ENCODE measurements around the gene FAM221A.

DNA sequence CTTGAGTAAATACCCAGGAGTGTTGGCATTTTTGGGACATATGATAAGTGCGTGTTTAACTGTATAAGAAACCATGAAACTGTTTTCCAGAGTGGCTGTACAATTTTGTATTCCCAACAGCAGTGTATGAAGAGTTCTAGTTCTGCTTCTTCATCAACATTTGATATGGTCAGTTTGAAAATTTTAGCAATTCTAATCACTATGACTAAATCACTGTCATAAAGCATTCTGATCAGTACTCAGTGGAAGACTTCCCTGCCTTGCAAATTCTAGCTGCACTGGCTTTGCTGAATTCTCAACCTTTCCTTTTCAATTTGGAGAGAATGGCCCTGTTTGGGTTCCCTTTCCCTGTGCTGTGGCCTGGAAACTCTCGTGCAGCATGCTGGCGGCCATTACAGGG, 18.6 kb upstream of the FAM221A start:
- TF ChIP-seq SNAI2 (CRISPR knock-in tag; IDR thresholded peaks at IDR 0.05) (no peak), TOX (CRISPR knock-in tag; IDR thresholded peaks at IDR 0.05; ENCODE audit: borderline replicate concordance) (no peak), ISL1 (CRISPR knock-in tag; IDR thresholded peaks at IDR 0.05) (no peak), BACH2 (CRISPR knock-in tag; IDR thresholded peaks at IDR 0.05; ENCODE audit: borderline replicate concordance) (no peak), ZNF8 (CRISPR knock-in tag; IDR thresholded peaks at IDR 0.05) (no peak), PPARA (CRISPR knock-in tag; IDR thresholded peaks at IDR 0.05; ENCODE audit: borderline replicate concordance) (no peak), ZFP30 (CRISPR knock-in tag; IDR thresholded peaks at IDR 0.05) (no peak), ZFP3 (CRISPR knock-in tag; IDR thresholded peaks at IDR 0.05) (no peak), ARNTL (CRISPR knock-in tag; IDR thresholded peaks at IDR 0.05; ENCODE audit: borderline replicate concordance, low read depth) (no peak), ESRRG (CRISPR knock-in tag; IDR thresholded peaks at IDR 0.05) (no peak)
- TF ChIP-seq, protein P1, sequence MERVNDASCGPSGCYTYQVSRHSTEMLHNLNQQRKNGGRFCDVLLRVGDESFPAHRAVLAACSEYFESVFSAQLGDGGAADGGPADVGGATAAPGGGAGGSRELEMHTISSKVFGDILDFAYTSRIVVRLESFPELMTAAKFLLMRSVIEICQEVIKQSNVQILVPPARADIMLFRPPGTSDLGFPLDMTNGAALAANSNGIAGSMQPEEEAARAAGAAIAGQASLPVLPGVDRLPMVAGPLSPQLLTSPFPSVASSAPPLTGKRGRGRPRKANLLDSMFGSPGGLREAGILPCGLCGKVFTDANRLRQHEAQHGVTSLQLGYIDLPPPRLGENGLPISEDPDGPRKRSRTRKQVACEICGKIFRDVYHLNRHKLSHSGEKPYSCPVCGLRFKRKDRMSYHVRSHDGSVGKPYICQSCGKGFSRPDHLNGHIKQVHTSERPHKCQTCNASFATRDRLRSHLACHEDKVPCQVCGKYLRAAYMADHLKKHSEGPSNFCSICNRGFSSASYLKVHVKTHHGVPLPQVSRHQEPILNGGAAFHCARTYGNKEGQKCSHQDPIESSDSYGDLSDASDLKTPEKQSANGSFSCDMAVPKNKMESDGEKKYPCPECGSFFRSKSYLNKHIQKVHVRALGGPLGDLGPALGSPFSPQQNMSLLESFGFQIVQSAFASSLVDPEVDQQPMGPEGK (CRISPR knock-in tag; IDR thresholded peaks at IDR 0.05; ENCODE audit: borderline replicate concordance), result no peak
- TF ChIP-seq, protein P2, sequence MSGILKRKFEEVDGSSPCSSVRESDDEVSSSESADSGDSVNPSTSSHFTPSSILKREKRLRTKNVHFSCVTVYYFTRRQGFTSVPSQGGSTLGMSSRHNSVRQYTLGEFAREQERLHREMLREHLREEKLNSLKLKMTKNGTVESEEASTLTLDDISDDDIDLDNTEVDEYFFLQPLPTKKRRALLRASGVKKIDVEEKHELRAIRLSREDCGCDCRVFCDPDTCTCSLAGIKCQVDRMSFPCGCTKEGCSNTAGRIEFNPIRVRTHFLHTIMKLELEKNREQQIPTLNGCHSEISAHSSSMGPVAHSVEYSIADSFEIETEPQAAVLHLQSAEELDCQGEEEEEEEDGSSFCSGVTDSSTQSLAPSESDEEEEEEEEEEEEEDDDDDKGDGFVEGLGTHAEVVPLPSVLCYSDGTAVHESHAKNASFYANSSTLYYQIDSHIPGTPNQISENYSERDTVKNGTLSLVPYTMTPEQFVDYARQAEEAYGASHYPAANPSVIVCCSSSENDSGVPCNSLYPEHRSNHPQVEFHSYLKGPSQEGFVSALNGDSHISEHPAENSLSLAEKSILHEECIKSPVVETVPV (CRISPR knock-in tag; IDR thresholded peaks at IDR 0.05), result no peak
- TF ChIP-seq, protein P3, sequence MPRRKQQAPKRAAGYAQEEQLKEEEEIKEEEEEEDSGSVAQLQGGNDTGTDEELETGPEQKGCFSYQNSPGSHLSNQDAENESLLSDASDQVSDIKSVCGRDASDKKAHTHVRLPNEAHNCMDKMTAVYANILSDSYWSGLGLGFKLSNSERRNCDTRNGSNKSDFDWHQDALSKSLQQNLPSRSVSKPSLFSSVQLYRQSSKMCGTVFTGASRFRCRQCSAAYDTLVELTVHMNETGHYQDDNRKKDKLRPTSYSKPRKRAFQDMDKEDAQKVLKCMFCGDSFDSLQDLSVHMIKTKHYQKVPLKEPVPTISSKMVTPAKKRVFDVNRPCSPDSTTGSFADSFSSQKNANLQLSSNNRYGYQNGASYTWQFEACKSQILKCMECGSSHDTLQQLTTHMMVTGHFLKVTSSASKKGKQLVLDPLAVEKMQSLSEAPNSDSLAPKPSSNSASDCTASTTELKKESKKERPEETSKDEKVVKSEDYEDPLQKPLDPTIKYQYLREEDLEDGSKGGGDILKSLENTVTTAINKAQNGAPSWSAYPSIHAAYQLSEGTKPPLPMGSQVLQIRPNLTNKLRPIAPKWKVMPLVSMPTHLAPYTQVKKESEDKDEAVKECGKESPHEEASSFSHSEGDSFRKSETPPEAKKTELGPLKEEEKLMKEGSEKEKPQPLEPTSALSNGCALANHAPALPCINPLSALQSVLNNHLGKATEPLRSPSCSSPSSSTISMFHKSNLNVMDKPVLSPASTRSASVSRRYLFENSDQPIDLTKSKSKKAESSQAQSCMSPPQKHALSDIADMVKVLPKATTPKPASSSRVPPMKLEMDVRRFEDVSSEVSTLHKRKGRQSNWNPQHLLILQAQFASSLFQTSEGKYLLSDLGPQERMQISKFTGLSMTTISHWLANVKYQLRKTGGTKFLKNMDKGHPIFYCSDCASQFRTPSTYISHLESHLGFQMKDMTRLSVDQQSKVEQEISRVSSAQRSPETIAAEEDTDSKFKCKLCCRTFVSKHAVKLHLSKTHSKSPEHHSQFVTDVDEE (CRISPR knock-in tag; IDR thresholded peaks at IDR 0.05), result no peak

All from SK-N-SH treated with all-trans-retinoic acid at 6 μM for 48 hours (cell line).